KMS-11 (cell line): Measurements from ENCODE around the gene PPM1A.

ENCODE experiments used
- H2AFZ ChIP-seq: fragments of 200-600 bp; sonication (generic); 2 replicates; pipeline ENCODE4 v1.6.1; 2016; ENCODE audit warnings: antibody characterized with exemption, mixed run types, low read depth
- H3K27ac ChIP-seq: fragments of 200-600 bp; sonication (generic); 2 replicates; pipeline ENCODE4 v1.6.1; 2016; ENCODE audit warnings: mild to moderate bottlenecking, mixed run types
- H3K27me3 ChIP-seq: fragments of 200-600 bp; sonication (generic); 2 replicates; pipeline ENCODE4 v1.6.1; 2017; ENCODE audit warnings: mild to moderate bottlenecking, low read depth, mixed run types, moderate library complexity; ENCODE audit not compliant: insufficient read depth
- H3K36me3 ChIP-seq: fragments of 200-600 bp; sonication (generic); 2 replicates; pipeline ENCODE4 v1.6.1; 2017; ENCODE audit warnings: mild to moderate bottlenecking, mixed run types; ENCODE audit not compliant: insufficient read depth
- H3K4me1 ChIP-seq: fragments of 200-600 bp; sonication (generic); 2 replicates; pipeline ENCODE4 v1.6.1; 2016; ENCODE audit warnings: mild to moderate bottlenecking, low read depth, mixed run types; ENCODE audit not compliant: poor library complexity, severe bottlenecking
- H3K4me2 ChIP-seq: fragments of 200-600 bp; sonication (generic); 2 replicates; pipeline ENCODE4 v1.7.0; 2016; ENCODE audit warnings: mild to moderate bottlenecking, mixed run types
- H3K4me3 ChIP-seq: fragments of 200-600 bp; sonication (generic); IDR thresholded peaks from 2 replicates; pipeline ENCODE4 v1.6.1; 2017; ENCODE audit warnings: low read depth, low read length, mixed read lengths; ENCODE audit not compliant: insufficient read depth
- H3K79me2 ChIP-seq: fragments of 200-600 bp; sonication (generic); 2 replicates; pipeline ENCODE4 v1.6.1; 2016; ENCODE audit warnings: low read depth, mixed run types; ENCODE audit not compliant: insufficient read depth
- H3K9ac ChIP-seq: fragments of 200-600 bp; sonication (generic); 2 replicates; pipeline ENCODE4 v1.6.1; 2016; ENCODE audit warnings: mild to moderate bottlenecking, mixed run types
- H4K20me1 ChIP-seq: fragments of 200-600 bp; sonication (generic); 2 replicates; pipeline ENCODE4 v1.6.1; 2016; ENCODE audit warnings: mild to moderate bottlenecking, mixed run types; ENCODE audit not compliant: insufficient read depth
- TF ChIP-seq, protein P1 (sequence below): fragments of 200-600 bp; sonication (generic); conservative IDR thresholded peaks from 2 replicates; pipeline ENCODE4 v1.6.1; 2017; ENCODE audit warnings: low read depth, mild to moderate bottlenecking, antibody characterized with exemption, low read length, moderate library complexity, mixed read lengths

Gene PPM1A

DNA sequence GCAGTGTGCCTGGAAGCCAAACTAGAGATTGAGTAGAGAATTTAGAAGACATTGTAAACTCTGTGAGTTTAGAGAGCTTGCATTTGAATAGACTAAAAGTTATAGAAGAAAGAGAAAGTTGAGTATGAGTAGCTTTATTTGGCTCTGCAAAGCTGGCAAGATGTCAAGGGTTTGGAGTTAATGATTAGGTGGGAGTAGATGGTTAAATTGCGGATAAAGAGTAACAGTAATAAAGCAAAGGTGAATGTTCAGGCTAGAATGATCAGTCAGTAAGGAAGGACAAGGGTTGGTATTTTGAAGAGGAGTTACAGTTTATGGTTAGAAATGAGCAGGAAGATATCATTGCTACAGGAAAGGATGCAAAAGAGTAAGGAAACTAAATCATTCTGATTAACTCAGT, 5.2 kb downstream of the PPM1A start:
- Histone ChIP-seq H3K79me2 (peaks cover 64% of the 10 kb centered on the region; the same call in 1 of the 2 replicates), H3K4me1 (peaks cover 13% of the 10 kb centered on the region), H3K4me3 (no peak overlapping the region), H3K9ac (no peak overlapping the region), H3K27ac (no peak overlapping the region), H2AFZ (no peak overlapping the region), H3K36me3 (no peaks in the 10 kb centered on the region), H3K27me3 (no peaks in the 10 kb centered on the region), H4K20me1 (no peaks in the 10 kb centered on the region), H3K4me2 (no peak overlapping the region)
- TF ChIP-seq, protein P1, sequence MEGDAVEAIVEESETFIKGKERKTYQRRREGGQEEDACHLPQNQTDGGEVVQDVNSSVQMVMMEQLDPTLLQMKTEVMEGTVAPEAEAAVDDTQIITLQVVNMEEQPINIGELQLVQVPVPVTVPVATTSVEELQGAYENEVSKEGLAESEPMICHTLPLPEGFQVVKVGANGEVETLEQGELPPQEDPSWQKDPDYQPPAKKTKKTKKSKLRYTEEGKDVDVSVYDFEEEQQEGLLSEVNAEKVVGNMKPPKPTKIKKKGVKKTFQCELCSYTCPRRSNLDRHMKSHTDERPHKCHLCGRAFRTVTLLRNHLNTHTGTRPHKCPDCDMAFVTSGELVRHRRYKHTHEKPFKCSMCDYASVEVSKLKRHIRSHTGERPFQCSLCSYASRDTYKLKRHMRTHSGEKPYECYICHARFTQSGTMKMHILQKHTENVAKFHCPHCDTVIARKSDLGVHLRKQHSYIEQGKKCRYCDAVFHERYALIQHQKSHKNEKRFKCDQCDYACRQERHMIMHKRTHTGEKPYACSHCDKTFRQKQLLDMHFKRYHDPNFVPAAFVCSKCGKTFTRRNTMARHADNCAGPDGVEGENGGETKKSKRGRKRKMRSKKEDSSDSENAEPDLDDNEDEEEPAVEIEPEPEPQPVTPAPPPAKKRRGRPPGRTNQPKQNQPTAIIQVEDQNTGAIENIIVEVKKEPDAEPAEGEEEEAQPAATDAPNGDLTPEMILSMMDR = no peak

DNA sequence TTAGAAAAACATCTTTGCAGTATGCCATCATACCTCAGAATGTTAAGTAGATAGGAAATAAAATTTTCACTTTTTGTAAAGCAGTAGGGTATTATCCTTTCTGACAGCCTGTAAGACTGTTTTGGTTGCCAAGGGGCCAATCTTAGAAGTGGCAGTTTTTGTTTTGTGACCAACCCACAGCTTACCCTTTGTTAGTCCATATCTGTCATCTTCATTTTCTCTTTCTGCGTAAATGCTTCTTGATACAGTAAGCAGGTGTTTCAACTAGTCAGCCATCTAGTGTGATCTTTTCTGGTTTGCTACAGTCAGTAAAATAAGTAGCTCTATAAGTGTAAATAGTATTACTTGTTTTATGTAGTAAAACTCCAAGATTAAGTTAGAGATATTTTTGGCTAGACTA, 8.8 kb downstream of the PPM1A start:
- no peaks in the 10 kb centered on the region for H3K4me1 ChIP-seq
- H3K27ac ChIP-seq = no peak overlapping the region
- H3K79me2 ChIP-seq = peaks cover 44% of the 10 kb centered on the region; the same call in 1 of the 2 replicates
- no peak overlapping the region for H3K9ac ChIP-seq
- no peaks in the 10 kb centered on the region for H3K36me3 ChIP-seq
- no peak overlapping the region for H3K4me3 ChIP-seq
- no peaks in the 10 kb centered on the region for H4K20me1 ChIP-seq
- H3K27me3 ChIP-seq = no peaks in the 10 kb centered on the region
- H2AFZ ChIP-seq = no peak overlapping the region
- no peak overlapping the region for H3K4me2 ChIP-seq
- TF ChIP-seq, protein P1 = no peak

DNA sequence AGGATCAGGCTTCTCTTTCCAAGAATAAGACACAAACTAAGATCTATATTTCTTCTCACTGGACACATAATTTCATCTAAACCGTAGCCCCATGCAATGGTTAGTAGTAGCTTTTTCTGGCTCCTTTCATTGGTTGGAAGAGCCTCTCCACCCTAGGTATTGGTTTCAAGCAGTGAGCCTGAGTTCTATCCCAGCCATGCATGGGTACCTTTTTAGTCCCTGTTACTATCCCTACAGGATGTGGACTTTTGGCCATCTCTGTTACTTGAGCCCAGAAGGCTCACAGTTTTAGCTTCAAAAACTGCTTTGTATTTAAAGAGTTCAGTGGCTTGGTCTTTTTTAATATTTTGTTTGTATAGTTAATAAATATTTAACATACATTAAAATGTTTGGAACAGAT, 16.1 kb downstream of the PPM1A start:
- Histone ChIP-seq H3K4me1 (no peaks in the 10 kb centered on the region), H3K4me2 (no peak overlapping the region), H2AFZ (no peak overlapping the region), H3K9ac (no peak overlapping the region), H3K79me2 (peaks cover 29% of the 10 kb centered on the region), H4K20me1 (no peaks in the 10 kb centered on the region), H3K27ac (no peak overlapping the region), H3K4me3 (no peak overlapping the region), H3K36me3 (no peaks in the 10 kb centered on the region), H3K27me3 (no peaks in the 10 kb centered on the region)
- TF ChIP-seq, protein P1 = no peak

DNA sequence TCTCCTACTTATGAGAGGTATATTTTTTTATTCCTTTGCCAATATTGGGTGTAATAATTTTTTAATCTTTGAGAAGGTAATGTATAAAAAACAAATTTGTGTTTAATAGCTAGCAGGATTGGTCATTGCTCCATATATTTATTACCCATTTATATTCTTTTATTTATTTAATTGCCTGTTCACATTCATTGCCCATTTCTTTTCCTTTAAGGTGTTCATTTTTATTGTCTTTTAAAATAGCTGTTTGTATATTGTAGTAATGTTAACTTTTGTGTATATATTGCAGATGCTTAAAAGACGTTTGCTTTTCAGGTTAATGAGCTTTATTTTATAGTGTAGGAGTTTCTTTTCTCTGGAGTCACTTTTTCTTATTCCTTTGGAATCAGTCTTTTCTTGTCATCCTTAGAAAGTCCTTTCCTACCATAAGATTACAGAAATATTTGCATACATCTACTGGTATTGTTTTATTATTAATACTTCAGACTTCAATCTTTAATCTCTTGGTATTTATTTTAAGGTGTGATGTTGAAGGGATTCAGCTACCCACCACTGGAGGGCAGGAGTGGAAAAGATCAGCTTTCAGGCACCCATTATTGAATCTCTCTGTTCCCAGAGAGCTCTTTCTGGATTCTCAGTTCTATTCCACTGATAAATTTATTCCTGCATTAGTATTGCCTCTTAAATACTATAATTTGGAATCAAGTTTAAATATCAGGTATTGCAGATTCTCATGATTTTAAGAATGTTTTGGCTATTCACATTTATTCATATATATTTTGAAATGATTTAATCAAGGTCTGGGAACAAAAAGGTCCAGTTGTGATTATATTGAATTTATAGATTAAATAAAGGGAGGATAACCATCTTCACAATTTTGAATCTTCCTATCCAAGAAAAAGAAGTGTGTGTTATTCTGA, 17.3 kb downstream of the PPM1A start:
- Histone ChIP-seq H3K4me1 (no peaks in the 10 kb centered on the region), H3K4me3 (no peak overlapping the region), H3K4me2 (no peak overlapping the region), H3K36me3 (no peaks in the 10 kb centered on the region), H4K20me1 (no peaks in the 10 kb centered on the region), H3K27me3 (no peaks in the 10 kb centered on the region), H3K79me2 (peaks cover 30% of the 10 kb centered on the region), H3K9ac (no peak overlapping the region), H2AFZ (no peak overlapping the region), H3K27ac (no peak overlapping the region)
- TF ChIP-seq, protein P1 = peak; percentile 59
